Activated CD4-positive, alpha-beta T cell treated with anti-CD3 and anti-CD28 coated beads for 36 hours (primary cell): Measurements from ENCODE around the gene CER1. TPM values are rescaled to one million over a fixed set of nuclear protein-coding genes. Genes with fewer than 3 reads are reported as not detected.
"Not testable (repeated sequence)": the region's sequence is repeated elsewhere in the genome, so short reads cannot be mapped to it uniquely, and the experiment has no call there.

Experiments used
- ATAC-seq: fragments of 200-7000 bp; cut with Tn5 transposase; one replicate; pipeline ENCODE4 v1.10.0; 2021; ENCODE audit warnings: mild to moderate bottlenecking, moderate library complexity
- CTCF ChIA-PET: fragments of 350-600 bp; sonication (Branson Sonifier 250); formaldehyde crosslinking; loops from one replicate; lab custom pipeline; 2021; ENCODE audit warnings: antibody characterized with exemption; lab: Charles Lee
- POLR2A ChIA-PET: fragments of 350-600 bp; sonication (Branson Sonifier 250); formaldehyde crosslinking; loops from one replicate; lab custom pipeline; 2021; ENCODE audit warnings: antibody characterized with exemption, inconsistent platforms; lab: Charles Lee
- DNase-seq: peaks from one replicate; pipeline ENCODE4 v3.0.0-alpha.2; 2020
- H3K27ac Mint-ChIP-seq: one replicate; pipeline ENCODE4 v1.8.0; 2021; ENCODE audit warnings: mixed read lengths
- H3K27me3 Mint-ChIP-seq: one replicate; pipeline ENCODE4 v1.8.0; 2021; ENCODE audit warnings: mixed read lengths
- H3K36me3 Mint-ChIP-seq: one replicate; pipeline ENCODE4 v1.8.0; 2021; ENCODE audit warnings: low read depth, mixed read lengths
- H3K4me1 Mint-ChIP-seq: one replicate; pipeline ENCODE4 v1.8.0; 2021; ENCODE audit warnings: mixed read lengths
- H3K4me3 Mint-ChIP-seq: one replicate; pipeline ENCODE4 v1.8.0; 2021; ENCODE audit warnings: mild to moderate bottlenecking, moderate library complexity, mixed read lengths
- H3K9me3 Mint-ChIP-seq: one replicate; pipeline ENCODE4 v1.8.0; 2021; ENCODE audit warnings: low read depth, mixed read lengths
- intact Hi-C, 2 experiments: fragments of 100-400 bp; cut with DNase I in 1 of 2; cut with micrococcal nuclease in 1 of 2; formaldehyde crosslinking; loops; one replicate each; pipeline versions ENCODE4 v1.14.2 to v1.15.1; 2022 to 2024; cut with DNase I, micrococcal nuclease
- total RNA-seq, 2 experiments: library from RNA; stranded (reverse); gene quantifications; one replicate each; pipeline ENCODE4 v1.2.3, GENCODE V29; 2021

Gene CER1
- total RNA-seq, 2 experiments from 2014 or later, result not detected

- intact Hi-C loops, result no loop called here
- no peak for DNase-seq
Observed at GRCh38 chr9:14686168-14686567, 36.4 kb downstream of the CER1 start.

GRCh38 chr9:14682616-14683015, 39.9 kb downstream of the CER1 start:
- CTCF ChIA-PET, H3K9me3 Mint-ChIP-seq, H3K27me3 Mint-ChIP-seq, intact Hi-C loops, H3K27ac Mint-ChIP-seq, H3K4me3 Mint-ChIP-seq, POLR2A ChIA-PET, DNase-seq, ATAC-seq, H3K4me1 Mint-ChIP-seq: not testable (repeated sequence)
- peaks cover 33% of the 10 kb centered on the region for H3K36me3 Mint-ChIP-seq

More at GRCh38 chr9:14686168-14686567, 36.4 kb downstream of the CER1 start:
- peaks cover 14% of the 10 kb centered on the region for H3K4me1 Mint-ChIP-seq
- ChIA-PET POLR2A (no interaction called here), CTCF (no interaction called here)
- no peak overlapping the region for H3K27ac Mint-ChIP-seq
- no peak for ATAC-seq
- H3K4me3 Mint-ChIP-seq, result no peak overlapping the region
- no peaks in the 10 kb centered on the region for H3K9me3 Mint-ChIP-seq
- H3K27me3 Mint-ChIP-seq, result no peaks in the 10 kb centered on the region
- peaks cover 35% of the 10 kb centered on the region for H3K36me3 Mint-ChIP-seq

GRCh38 chr9:14678776-14679175, 43.8 kb downstream of the CER1 start:
- no peak for DNase-seq
- H3K4me1 Mint-ChIP-seq, result peaks cover 8% of the 10 kb centered on the region
- H3K27ac Mint-ChIP-seq, result no peak overlapping the region
- no peak for ATAC-seq
- ChIA-PET POLR2A (no interaction called here), CTCF (no interaction called here)
- no peaks in the 10 kb centered on the region for H3K27me3 Mint-ChIP-seq
- no peaks in the 10 kb centered on the region for H3K9me3 Mint-ChIP-seq
- intact Hi-C loops, result no loop called here
- peaks cover 22% of the 10 kb centered on the region for H3K36me3 Mint-ChIP-seq
- no peak overlapping the region for H3K4me3 Mint-ChIP-seq

GRCh38 chr9:14677872-14678271, 44.7 kb downstream of the CER1 start:
- CTCF ChIA-PET, result no interaction called here
- peaks cover 21% of the 10 kb centered on the region for H3K36me3 Mint-ChIP-seq
- no peak for ATAC-seq
- intact Hi-C loops, result no loop called here
- POLR2A ChIA-PET, result no interaction called here
- H3K4me3 Mint-ChIP-seq, result no peak overlapping the region
- no peaks in the 10 kb centered on the region for H3K27me3 Mint-ChIP-seq
- no peak for DNase-seq
- H3K9me3 Mint-ChIP-seq, result no peaks in the 10 kb centered on the region
- H3K27ac Mint-ChIP-seq, result no peak overlapping the region
- peaks cover 7% of the 10 kb centered on the region for H3K4me1 Mint-ChIP-seq

GRCh38 chr9:14677396-14677795, 45.1 kb downstream of the CER1 start:
- DNase-seq, result no peak
- intact Hi-C loops, result no loop called here
- POLR2A ChIA-PET, result no interaction called here
- H3K27me3 Mint-ChIP-seq, result no peaks in the 10 kb centered on the region
- CTCF ChIA-PET, result no interaction called here
- H3K36me3 Mint-ChIP-seq, result peaks cover 18% of the 10 kb centered on the region
- H3K4me3 Mint-ChIP-seq, result no peak overlapping the region
- peaks cover 3% of the 10 kb centered on the region for H3K4me1 Mint-ChIP-seq
- ATAC-seq, result no peak
- H3K9me3 Mint-ChIP-seq, result no peaks in the 10 kb centered on the region
- H3K27ac Mint-ChIP-seq, result no peak overlapping the region

DNA sequence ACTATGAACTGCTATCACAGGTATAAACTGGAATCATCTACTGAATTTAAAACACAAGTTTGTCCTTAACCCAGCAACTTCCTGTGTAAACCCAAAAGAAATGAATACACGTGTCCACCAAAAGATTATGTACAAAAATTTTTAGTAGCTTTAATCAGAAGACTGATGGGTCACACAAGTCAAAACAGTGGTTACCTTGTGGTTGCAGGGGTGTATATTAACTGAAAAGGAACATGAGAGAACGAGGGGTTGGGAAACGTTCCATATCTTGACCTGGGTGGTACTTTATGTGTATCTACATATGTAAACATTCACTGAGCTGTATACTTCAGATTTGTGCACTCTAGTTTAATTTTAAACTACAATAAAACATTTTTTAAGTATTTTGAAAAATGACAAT, 47.9 kb downstream of the CER1 start:
- ChIA-PET CTCF (interaction anchor here (0.6 kb wide), 1 partner anchor 108 kb away, joined by 3 read pairs; no protein-coding TSS in a partner anchor), POLR2A (no interaction called here)
- no peak overlapping the region for H3K4me3 Mint-ChIP-seq
- no peaks in the 10 kb centered on the region for H3K27me3 Mint-ChIP-seq
- ATAC-seq (no peak), DNase-seq (no peak)
- H3K4me1 Mint-ChIP-seq, result peaks cover 13% of the 10 kb centered on the region
- peaks cover 14% of the 10 kb centered on the region for H3K36me3 Mint-ChIP-seq
- intact Hi-C loops, result no loop called here
- no peak overlapping the region for H3K27ac Mint-ChIP-seq
- no peaks in the 10 kb centered on the region for H3K9me3 Mint-ChIP-seq

DNA sequence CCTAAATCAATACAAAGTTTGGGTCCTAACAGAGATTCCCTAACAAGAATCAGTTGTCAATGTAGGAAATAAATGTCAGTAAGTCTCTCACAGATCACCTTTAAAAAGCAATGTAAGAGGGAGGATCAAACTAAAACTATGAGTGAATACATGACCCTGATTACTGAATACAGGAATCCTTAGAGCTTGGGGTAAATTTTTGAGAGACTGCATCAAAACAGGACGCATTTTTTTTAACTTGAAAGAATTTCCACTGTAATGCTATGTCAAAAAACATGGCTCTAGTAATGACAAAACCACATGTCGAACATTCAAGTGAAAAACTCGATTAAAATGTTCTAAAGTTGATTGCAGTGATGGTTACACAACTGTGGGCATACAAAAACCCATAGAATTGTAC, 51.2 kb downstream of the CER1 start:
- ChIA-PET CTCF (no interaction called here), POLR2A (no interaction called here)
- no peaks in the 10 kb centered on the region for H3K27me3 Mint-ChIP-seq
- no peak overlapping the region for H3K27ac Mint-ChIP-seq
- no peak for DNase-seq
- H3K9me3 Mint-ChIP-seq, result no peaks in the 10 kb centered on the region
- intact Hi-C loops, result no loop called here
- peaks cover 13% of the 10 kb centered on the region for H3K4me1 Mint-ChIP-seq
- H3K36me3 Mint-ChIP-seq, result peaks cover 6% of the 10 kb centered on the region
- no peak overlapping the region for H3K4me3 Mint-ChIP-seq
- peak; percentile 75 for ATAC-seq

DNA sequence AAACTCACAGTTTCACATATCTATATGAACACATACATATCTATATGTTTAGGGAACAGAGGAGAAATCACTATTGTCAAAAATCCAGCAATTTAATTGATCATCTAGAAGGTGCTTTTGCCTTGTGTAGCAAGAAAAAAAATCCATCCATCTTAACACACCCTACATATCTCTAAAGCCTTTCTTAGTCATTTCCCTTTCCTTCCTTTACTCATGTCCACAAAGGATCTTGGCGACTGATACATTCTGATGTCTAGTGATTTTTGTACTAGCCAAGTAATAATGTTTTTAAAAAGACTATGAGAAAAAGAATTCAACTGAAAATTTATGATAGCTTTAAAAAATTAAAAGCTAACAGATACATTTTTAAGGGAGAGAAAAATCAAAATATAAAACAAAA, 51.8 kb downstream of the CER1 start:
- ChIA-PET CTCF (no interaction called here), POLR2A (no interaction called here)
- intact Hi-C loops, result no loop called here
- no peaks in the 10 kb centered on the region for H3K27me3 Mint-ChIP-seq
- peaks cover 13% of the 10 kb centered on the region for H3K4me1 Mint-ChIP-seq
- ATAC-seq, result peak; percentile 78
- H3K27ac Mint-ChIP-seq, result no peak overlapping the region
- H3K36me3 Mint-ChIP-seq, result peaks cover 6% of the 10 kb centered on the region
- H3K9me3 Mint-ChIP-seq, result no peaks in the 10 kb centered on the region
- DNase-seq, result no peak
- H3K4me3 Mint-ChIP-seq, result no peak overlapping the region

Other genes starting within 250 kb of the CER1 start
- 1 to 10 TPM; 5.1 TPM for gene ZDHHC21, start 29.3 kb downstream of the CER1 start, total RNA-seq
- gene FREM1, start 187.7 kb upstream of the CER1 start, total RNA-seq, result not detected